Caco-2 (cell line): Measurements from ENCODE around the gene MACROD2. TPM values are rescaled to one million over a fixed set of nuclear protein-coding genes. Genes with fewer than 3 reads are reported as not detected.

Experiments
- BruUV-seq: library from RNA; stranded (reverse); fragments of 400-500 nt; replicated peaks from 2 replicates; lab custom pipeline; 2021; lab: Mats Ljungman, UMichigan
- CTCF ChIA-PET: fragments of 300-600 bp; sonication (Branson Sonifier 250); formaldehyde crosslinking; loops from one replicate; lab custom pipeline; 2022; ENCODE audit warnings: antibody characterized with exemption; lab: Charles Lee
- POLR2A ChIA-PET: fragments of 300-600 bp; sonication (Branson Sonifier 250); formaldehyde crosslinking; loops from one replicate; lab custom pipeline; 2022; ENCODE audit warnings: antibody characterized with exemption; lab: Charles Lee
- DNase-seq, 2 experiments: peaks; one replicate each; pipeline versions ENCODE4 v3.0.0 to v3.0.0-alpha.2; 2020 to 2022
- H3K27me3 ChIP-seq: replicated peaks from 2 replicates; pipeline ENCODE4 v1.6.0; 2011; ENCODE audit warnings: low read length; ENCODE audit not compliant: control insufficient read depth, insufficient read depth
- H3K36me3 ChIP-seq: 2 replicates; pipeline ENCODE4 v1.5.1; 2011; ENCODE audit warnings: low read length; ENCODE audit not compliant: control insufficient read depth, insufficient read depth
- H3K4me1 ChIP-seq: fragments of 250-450 bp; sonication (Bioruptor Pico); 2 replicates; pipeline ENCODE4 v1.5.1; 2020; ENCODE audit warnings: mild to moderate bottlenecking
- H3K4me3 ChIP-seq: 2 replicates; pipeline ENCODE4 v1.5.1; 2011; ENCODE audit warnings: low read depth, mild to moderate bottlenecking, control low read depth, low read length
- H3K9me3 ChIP-seq: fragments of 250-450 bp; sonication (Bioruptor Pico); 2 replicates; pipeline ENCODE4 v1.5.1; 2020; ENCODE audit warnings: mild to moderate bottlenecking, moderate library complexity
- H3K27ac Mint-ChIP-seq: one replicate; pipeline ENCODE4 v1.8.0; 2022; ENCODE audit warnings: mixed read lengths; ENCODE audit not compliant: unreplicated experiment
- H3K27me3 Mint-ChIP-seq: one replicate; pipeline ENCODE4 v1.8.0; 2022; ENCODE audit warnings: mixed read lengths; ENCODE audit not compliant: insufficient read depth, unreplicated experiment
- H3K36me3 Mint-ChIP-seq: one replicate; pipeline ENCODE4 v1.8.0; 2022; ENCODE audit warnings: mild to moderate bottlenecking, mixed read lengths; ENCODE audit not compliant: insufficient read depth, unreplicated experiment
- H3K4me1 Mint-ChIP-seq: one replicate; pipeline ENCODE4 v1.8.0; 2022; ENCODE audit warnings: low read depth, mixed read lengths; ENCODE audit not compliant: unreplicated experiment
- H3K4me3 Mint-ChIP-seq: one replicate; pipeline ENCODE4 v1.8.0; 2022; ENCODE audit warnings: mild to moderate bottlenecking, moderate library complexity, mixed read lengths; ENCODE audit not compliant: unreplicated experiment
- H3K9me3 Mint-ChIP-seq: one replicate; pipeline ENCODE4 v1.8.0; 2022; ENCODE audit warnings: mixed read lengths; ENCODE audit not compliant: unreplicated experiment
- intact Hi-C: fragments of 100-400 bp; cut with micrococcal nuclease; formaldehyde crosslinking; loops from one replicate; pipeline ENCODE4 v1.10.0; 2022; ENCODE audit not compliant: unreplicated experiment
- total RNA-seq: library from RNA; stranded (reverse); gene quantifications from 2 replicates; pipeline ENCODE4 v1.2.3, GENCODE V29; 2022
- TF ChIP-seq, protein P1 (sequence below), 2 experiments: fragments of 200-600 bp in 1 of 2; IDR thresholded peaks; 1 replicate in 1 of 2; 2 replicates in 1 of 2; pipeline versions ENCODE4 v1.5.1 to v1.8.0; 2011 to 2022; ENCODE audit warnings: antibody characterized with exemption in 1 of 2, control low read depth in 1 of 2, inconsistent platforms in 1 of 2, low read depth in 1 of 2, low read length in 1 of 2, mild to moderate bottlenecking in 1 of 2, moderate library complexity in 1 of 2; ENCODE audit not compliant: insufficient read depth in 1 of 2, severe bottlenecking in 1 of 2, unreplicated experiment in 1 of 2

Gene MACROD2
- total RNA-seq, 1 experiment from 2014 or later, result 6.4 TPM

DNA sequence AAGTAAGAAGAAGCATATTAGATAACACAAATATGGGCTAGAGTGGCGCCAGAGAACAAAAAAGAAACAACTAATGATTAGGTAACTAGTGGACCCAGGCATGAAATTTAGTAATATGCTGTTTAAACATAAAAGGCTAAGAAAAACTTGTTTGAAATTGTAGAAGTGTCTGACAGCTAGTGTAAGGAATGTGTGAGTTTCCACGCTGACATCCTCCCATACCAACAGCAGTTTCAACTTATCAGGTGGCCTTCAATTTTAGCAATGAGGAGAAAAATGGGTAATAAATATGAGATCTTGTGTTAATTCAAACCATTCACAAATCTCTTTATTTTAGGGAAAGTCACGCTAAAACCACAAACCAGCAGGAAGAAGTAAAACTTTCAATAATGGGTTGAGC, 782.3 kb downstream of the MACROD2 start:
- Mint-ChIP-seq H3K27ac (no peak overlapping the region), H3K4me1 (no peaks in the 10 kb centered on the region), H3K27me3 (no peaks in the 10 kb centered on the region), H3K4me3 (no peak overlapping the region), H3K9me3 (no peaks in the 10 kb centered on the region), H3K36me3 (no peaks in the 10 kb centered on the region)
- POLR2A ChIA-PET, result no interaction called here
- DNase-seq, result no peak
- TF ChIP-seq, protein P1, sequence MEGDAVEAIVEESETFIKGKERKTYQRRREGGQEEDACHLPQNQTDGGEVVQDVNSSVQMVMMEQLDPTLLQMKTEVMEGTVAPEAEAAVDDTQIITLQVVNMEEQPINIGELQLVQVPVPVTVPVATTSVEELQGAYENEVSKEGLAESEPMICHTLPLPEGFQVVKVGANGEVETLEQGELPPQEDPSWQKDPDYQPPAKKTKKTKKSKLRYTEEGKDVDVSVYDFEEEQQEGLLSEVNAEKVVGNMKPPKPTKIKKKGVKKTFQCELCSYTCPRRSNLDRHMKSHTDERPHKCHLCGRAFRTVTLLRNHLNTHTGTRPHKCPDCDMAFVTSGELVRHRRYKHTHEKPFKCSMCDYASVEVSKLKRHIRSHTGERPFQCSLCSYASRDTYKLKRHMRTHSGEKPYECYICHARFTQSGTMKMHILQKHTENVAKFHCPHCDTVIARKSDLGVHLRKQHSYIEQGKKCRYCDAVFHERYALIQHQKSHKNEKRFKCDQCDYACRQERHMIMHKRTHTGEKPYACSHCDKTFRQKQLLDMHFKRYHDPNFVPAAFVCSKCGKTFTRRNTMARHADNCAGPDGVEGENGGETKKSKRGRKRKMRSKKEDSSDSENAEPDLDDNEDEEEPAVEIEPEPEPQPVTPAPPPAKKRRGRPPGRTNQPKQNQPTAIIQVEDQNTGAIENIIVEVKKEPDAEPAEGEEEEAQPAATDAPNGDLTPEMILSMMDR (IDR thresholded peaks at IDR 0.05; ENCODE audit: insufficient read depth in 1 of 2, low read depth in 1 of 2, low read length in 1 of 2, severe bottlenecking in 1 of 2, unreplicated experiment in 1 of 2), result no peak
- Histone ChIP-seq H3K27me3 (no peaks in the 10 kb centered on the region), H3K4me1 (0 out of 2 replicates have a peak, but pooled peaks cover 3% of the 10 kb centered on the region), H3K9me3 (no peaks in the 10 kb centered on the region), H3K36me3 (no peaks in the 10 kb centered on the region), H3K4me3 (no peak overlapping the region)
- no TSS peak for BruUV-seq
- intact Hi-C loops, result no loop called here
- CTCF ChIA-PET, result no interaction called here

DNA sequence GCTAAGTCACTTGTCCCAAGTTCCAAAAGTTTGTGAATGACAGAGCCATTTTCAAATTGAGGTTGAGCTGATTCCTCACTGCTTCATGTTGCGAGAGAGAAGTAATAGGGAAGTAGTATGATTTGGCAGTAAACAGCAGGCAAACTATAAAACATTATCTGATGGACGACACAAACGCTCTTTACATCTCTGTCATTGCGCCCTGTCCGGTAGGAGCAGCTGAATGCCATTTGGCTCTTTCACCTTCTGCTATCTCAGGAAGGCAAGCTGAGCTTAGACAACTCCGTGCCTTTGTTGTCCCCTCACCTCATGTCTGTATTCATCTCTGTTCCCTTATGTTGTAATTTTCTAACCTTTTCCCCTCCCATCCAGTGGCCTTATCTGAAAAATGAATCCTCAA, 782.8 kb downstream of the MACROD2 start:
- no peaks in the 10 kb centered on the region for H3K27me3 Mint-ChIP-seq
- no peaks in the 10 kb centered on the region for H3K9me3 ChIP-seq
- ChIA-PET POLR2A (no interaction called here), CTCF (no interaction called here)
- no peaks in the 10 kb centered on the region for H3K27me3 ChIP-seq
- no peaks in the 10 kb centered on the region for H3K9me3 Mint-ChIP-seq
- intact Hi-C loops, result no loop called here
- 0 out of 2 replicates have a peak, but pooled peaks cover 3% of the 10 kb centered on the region for H3K4me1 ChIP-seq
- no peak for DNase-seq
- H3K4me3 ChIP-seq, result no peak overlapping the region
- no TSS peak for BruUV-seq
- H3K4me1 Mint-ChIP-seq, result no peaks in the 10 kb centered on the region
- no peak overlapping the region for H3K4me3 Mint-ChIP-seq
- no peaks in the 10 kb centered on the region for H3K36me3 ChIP-seq
- no peak overlapping the region for H3K27ac Mint-ChIP-seq
- H3K36me3 Mint-ChIP-seq, result no peaks in the 10 kb centered on the region
- TF ChIP-seq, protein P1 (IDR thresholded peaks at IDR 0.05; ENCODE audit: insufficient read depth in 1 of 2, low read depth in 1 of 2, low read length in 1 of 2, severe bottlenecking in 1 of 2, unreplicated experiment in 1 of 2), result no peak

DNA sequence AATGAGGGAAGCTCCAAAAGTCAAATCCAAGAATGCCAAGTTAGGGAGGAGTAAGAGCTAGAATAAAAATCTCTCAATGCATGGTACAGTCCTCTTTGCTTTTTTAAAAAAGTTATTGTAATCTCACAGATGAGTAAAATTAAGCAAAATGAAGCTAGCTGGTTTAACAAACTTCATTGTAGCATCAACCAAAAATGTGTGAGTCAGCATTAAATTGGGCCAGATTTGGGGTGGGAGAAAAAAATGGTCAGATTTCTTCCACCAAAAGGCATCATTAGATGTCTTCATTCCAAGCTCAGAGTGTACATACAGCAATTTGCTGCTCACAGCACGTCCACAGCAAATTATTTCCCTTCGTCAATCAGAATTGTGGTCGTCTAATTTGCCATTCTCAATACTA, 783.6 kb downstream of the MACROD2 start:
- H3K4me3 ChIP-seq, result no peak overlapping the region
- H3K36me3 ChIP-seq, result no peaks in the 10 kb centered on the region
- H3K9me3 ChIP-seq, result no peaks in the 10 kb centered on the region
- POLR2A ChIA-PET, result no interaction called here
- TF ChIP-seq, protein P1 (IDR thresholded peaks at IDR 0.05; ENCODE audit: insufficient read depth in 1 of 2, low read depth in 1 of 2, low read length in 1 of 2, severe bottlenecking in 1 of 2, unreplicated experiment in 1 of 2), result no peak
- no peaks in the 10 kb centered on the region for H3K36me3 Mint-ChIP-seq
- intact Hi-C loops, result no loop called here
- H3K27ac Mint-ChIP-seq, result no peak overlapping the region
- DNase-seq, result no peak
- H3K27me3 Mint-ChIP-seq, result no peaks in the 10 kb centered on the region
- H3K4me1 ChIP-seq, result 0 out of 2 replicates have a peak, but pooled peaks cover 3% of the 10 kb centered on the region
- H3K9me3 Mint-ChIP-seq, result no peaks in the 10 kb centered on the region
- no peaks in the 10 kb centered on the region for H3K27me3 ChIP-seq
- CTCF ChIA-PET, result no interaction called here
- H3K4me3 Mint-ChIP-seq, result no peak overlapping the region
- H3K4me1 Mint-ChIP-seq, result no peaks in the 10 kb centered on the region
- no TSS peak for BruUV-seq
